ENCODE measurements around the gene NRK. TPM values are rescaled to one million over a fixed set of nuclear protein-coding genes. Genes with fewer than 3 reads are reported as not detected.

NRK gene
- total RNA-seq (2021) (3.1 to 5.7 TPM (median 4.9 TPM) in 3 replicates), Bru-seq, nascent RNA (percentile 45 among the genes with signal in this experiment)
- long read RNA-seq, experiment 1, full-length matches to known transcripts = 2 of 13 reads
- long read RNA-seq, experiment 1, partial matches to known transcripts = 7 of 13 reads
- long read RNA-seq, experiment 1, other reads (novel, unspliced or antisense) = 4 of 13 reads
- long read RNA-seq, experiment 2, partial matches to known transcripts = 3 of 11 reads
- long read RNA-seq, experiment 2, other reads (novel, unspliced or antisense) = 8 of 11 reads
- long read RNA-seq, experiment 3 = 0 reads

GRCh38 chrX:105822138-105823091 lies at the start of gene NRK:
TSS of gene NRK (plus strand) at chrX:105822539. CDS start at chrX:105822846, 307 bp downstream.
- H3K27ac Mint-ChIP-seq = 0 out of 2 replicates have a peak within 1 kb of the TSS, but pooled peaks have one; percentile 49

GRCh38 chrX:105773801-105774200 lies 48.5 kb upstream of the NRK start:
- Mint-ChIP-seq H3K9me3 (no peaks in the 10 kb centered on the region), H3K27ac (no peak overlapping the region), H3K36me3 (no peaks in the 10 kb centered on the region), H3K27me3 (ENCODE audit: low read depth) (no peaks in the 10 kb centered on the region), H3K4me3 (no peak overlapping the region), H3K4me1 (no peaks in the 10 kb centered on the region)
- no peak for ATAC-seq
- DNase-seq (ENCODE audit: low spot score) = no peak
- ChIA-PET CTCF (no interaction called here), POLR2A (no interaction called here)
- TF ChIP-seq ATF1 (CRISPR knock-in tag; IDR thresholded peaks at IDR 0.05) = no peak
- TF ChIP-seq GABPB1 (CRISPR knock-in tag; IDR thresholded peaks at IDR 0.05) = no peak
- TF ChIP-seq FOXJ3 (CRISPR knock-in tag; IDR thresholded peaks at IDR 0.05; ENCODE audit: borderline replicate concordance) = no peak
- TF ChIP-seq ATF6 (CRISPR knock-in tag; IDR thresholded peaks at IDR 0.05) = no peak
- no peak for TF ChIP-seq NR3C1 (CRISPR knock-in tag; conservative IDR thresholded peaks at IDR 0.05; ENCODE audit: low read depth)
- no peak for TF ChIP-seq USF2 (CRISPR knock-in tag; IDR thresholded peaks at IDR 0.05)
- TF ChIP-seq USF1 (CRISPR knock-in tag; IDR thresholded peaks at IDR 0.05) = no peak
- TF ChIP-seq ZNF121 (CRISPR knock-in tag; IDR thresholded peaks at IDR 0.05) = no peak
- no peak for TF ChIP-seq OVOL2 (CRISPR knock-in tag; IDR thresholded peaks at IDR 0.05; ENCODE audit: borderline replicate concordance)

More at GRCh38 chrX:105822138-105823091, at the start of gene NRK:
- no peaks in the 10 kb centered on the region for H3K36me3 Mint-ChIP-seq
- ATAC-seq (peak; percentile 40), DNase-seq (ENCODE audit: low spot score) (peak; percentile 40)
- peaks cover 39% of the 10 kb centered on the region for H3K27me3 Mint-ChIP-seq (ENCODE audit: low read depth)
- peak within 1 kb of the TSS; percentile 77 for H3K4me3 Mint-ChIP-seq
- peaks cover 12% of the 10 kb centered on the region for H3K4me1 Mint-ChIP-seq
- ChIA-PET CTCF (no interaction called here), POLR2A (interaction anchor here (1.0 kb wide), 1 partner anchor 15 kb away, joined by 3 read pairs; no protein-coding TSS in a partner anchor)
- no peaks in the 10 kb centered on the region for H3K9me3 Mint-ChIP-seq
- TF ChIP-seq MLX (CRISPR knock-in tag; IDR thresholded peaks at IDR 0.05) = no peak
- no peak for TF ChIP-seq FOXP1 (CRISPR knock-in tag; IDR thresholded peaks at IDR 0.05; ENCODE audit: borderline replicate concordance)
- TF ChIP-seq SMAD3 (CRISPR knock-in tag; IDR thresholded peaks at IDR 0.05; ENCODE audit: borderline replicate concordance) = no peak
- no peak for TF ChIP-seq TP53 (CRISPR knock-in tag; IDR thresholded peaks at IDR 0.05)
- TF ChIP-seq ESRRA (CRISPR knock-in tag; IDR thresholded peaks at IDR 0.05; ENCODE audit: borderline replicate concordance) = 0 out of 2 replicates have a peak, but pooled peaks have one; percentile 41
- peak; percentile 37; the same call in 1 of the 2 replicates for TF ChIP-seq CREB1 (CRISPR knock-in tag; IDR thresholded peaks at IDR 0.05)
- 0 out of 2 replicates have a peak, but pooled peaks have one; percentile 50 for TF ChIP-seq KAT7 (CRISPR knock-in tag; IDR thresholded peaks at IDR 0.05; ENCODE audit: borderline replicate concordance)
- no peak for TF ChIP-seq RELA (CRISPR knock-in tag; IDR thresholded peaks at IDR 0.05; ENCODE audit: borderline replicate concordance)
- TF ChIP-seq TEAD4 (CRISPR knock-in tag; IDR thresholded peaks at IDR 0.05) = no peak
- TF ChIP-seq NR3C1 (CRISPR knock-in tag; conservative IDR thresholded peaks at IDR 0.05; ENCODE audit: low read depth) = no peak
- 0 out of 2 replicates have a peak, but pooled peaks have one; percentile 57 for TF ChIP-seq ZNF232 (CRISPR knock-in tag; IDR thresholded peaks at IDR 0.05)
- no peak for TF ChIP-seq HMGA2 (CRISPR knock-in tag; IDR thresholded peaks at IDR 0.05)
- TF ChIP-seq TEAD1 (CRISPR knock-in tag; IDR thresholded peaks at IDR 0.05) = peak; percentile 49; the same call in 1 of the 2 replicates
- TF ChIP-seq NFE2L1 (CRISPR knock-in tag; IDR thresholded peaks at IDR 0.05) = no peak
- TF ChIP-seq MAX (CRISPR knock-in tag; IDR thresholded peaks at IDR 0.05) = peak; percentile 87
- TF ChIP-seq FOXJ3 (CRISPR knock-in tag; IDR thresholded peaks at IDR 0.05; ENCODE audit: borderline replicate concordance) = no peak
- 0 out of 2 replicates have a peak, but pooled peaks have one; percentile 14 for TF ChIP-seq PRDM15 (CRISPR knock-in tag; IDR thresholded peaks at IDR 0.05)

Data from WTC11 (cell line).